H1 (cell line): ENCODE measurements around the gene SRP14.

Source experiments
- CHD2 ChIP-seq: IDR thresholded peaks from 2 replicates; pipeline ENCODE4 v1.6.1; 2012; ENCODE audit warnings: low read length, improper control_type of control experiment
- EGR1 ChIP-seq: IDR thresholded peaks from 2 replicates; pipeline ENCODE4 v1.6.1; 2011; ENCODE audit warnings: low read depth, low read length, borderline replicate concordance
- GABPA ChIP-seq: IDR thresholded peaks from 2 replicates; pipeline ENCODE4 v1.6.1; 2011; ENCODE audit warnings: mild to moderate bottlenecking, low read length, moderate library complexity, borderline replicate concordance; ENCODE audit not compliant: insufficient read depth
- HDAC6 ChIP-seq: IDR thresholded peaks from one replicate; pipeline ENCODE4 v1.7.1; 2012; ENCODE audit warnings: low read depth, mild to moderate bottlenecking, inconsistent platforms, low read length, moderate library complexity
- SP4 ChIP-seq: IDR thresholded peaks from 2 replicates; pipeline ENCODE4 v1.6.1; 2012; ENCODE audit warnings: low read length, inconsistent platforms
- SRF ChIP-seq: IDR thresholded peaks from 2 replicates; pipeline ENCODE4 v1.6.1; 2011; ENCODE audit warnings: mild to moderate bottlenecking, low read depth, low read length, moderate library complexity
- SUZ12 ChIP-seq: fragments of 200-600 bp; sonication (generic); IDR thresholded peaks from 2 replicates; pipeline ENCODE4 v1.6.1; 2012; ENCODE audit warnings: mild to moderate bottlenecking, inconsistent platforms, low read length, moderate library complexity, mixed read lengths
- TAF7 ChIP-seq: optimal IDR thresholded peaks from 2 replicates; pipeline ENCODE3; 2011; ENCODE audit warnings: low read depth, mild to moderate bottlenecking, inconsistent platforms, low read length, moderate library complexity, borderline replicate concordance
- TBP ChIP-seq: IDR thresholded peaks from 2 replicates; pipeline ENCODE4 v1.6.1; 2011; ENCODE audit warnings: low read depth, low read length, improper control_type of control experiment
- TCF12 ChIP-seq: IDR thresholded peaks from 2 replicates; pipeline ENCODE4 v1.6.1; 2011; ENCODE audit warnings: low read depth, mild to moderate bottlenecking, low read length
- YY1 ChIP-seq: IDR thresholded peaks from 2 replicates; pipeline ENCODE4 v1.6.1; 2011; ENCODE audit warnings: low read depth, mild to moderate bottlenecking, low read length
- TF ChIP-seq, protein P1 (sequence below), 3 experiments: IDR thresholded peaks; 1 replicate in 2 of 3; 2 replicates in 1 of 3; pipeline versions ENCODE4 v1.5.1 to v1.6.1; 2011; ENCODE audit warnings: low read length in 3 of 3, mild to moderate bottlenecking in 3 of 3, inconsistent platforms in 2 of 3, low read depth in 1 of 3, moderate library complexity in 1 of 3; ENCODE audit not compliant: insufficient read depth in 1 of 3; ENCODE audit errors: control extremely low read depth in 1 of 3
- TF ChIP-seq, protein P2 (sequence below): IDR thresholded peaks from 2 replicates; pipeline ENCODE4 v1.6.1; 2011; ENCODE audit warnings: low read depth, mild to moderate bottlenecking, low read length; ENCODE audit not compliant: insufficient read depth
- TF ChIP-seq, protein P3 (sequence below): IDR thresholded peaks from 2 replicates; pipeline ENCODE4 v1.6.1; 2011; ENCODE audit warnings: low read length, improper control_type of control experiment

DNA sequence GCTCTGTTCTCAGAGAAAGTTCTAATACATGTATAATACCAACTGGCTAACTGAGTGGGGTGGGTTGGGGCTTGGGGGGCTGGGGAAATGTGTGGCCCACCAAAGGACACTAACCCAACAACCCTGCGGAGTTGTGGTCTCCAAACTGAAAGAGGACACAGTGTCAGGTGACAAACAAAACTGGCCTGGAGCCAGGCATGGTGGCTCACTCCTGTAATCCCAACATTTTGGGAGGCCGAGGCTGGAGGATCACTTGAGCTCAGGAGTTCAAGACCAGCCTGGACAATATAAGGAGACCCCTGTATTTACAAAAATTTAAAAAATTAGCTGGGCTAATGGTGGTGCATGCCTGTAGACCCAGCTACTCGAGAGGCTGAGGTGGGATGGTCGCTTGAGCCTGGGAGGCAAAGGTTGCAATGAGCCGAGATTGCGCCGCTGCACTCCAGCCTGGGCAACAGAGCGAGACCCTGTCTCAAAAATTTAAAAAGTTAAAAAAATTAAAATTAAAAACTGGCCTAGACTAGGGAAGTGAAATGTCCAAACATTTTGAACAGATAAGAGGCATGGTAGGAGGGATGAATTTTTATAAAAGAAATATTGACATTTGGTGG lies 31.7 kb upstream of the SRP14 start:
- TF ChIP-seq CHD2 (no peak), TAF7 (no peak), SP4 (no peak), HDAC6 (no peak), TCF12 (no peak), GABPA (no peak), TBP (no peak), SUZ12 (no peak), SRF (no peak), EGR1 (no peak), YY1 (no peak)
- TF ChIP-seq, protein P1, sequence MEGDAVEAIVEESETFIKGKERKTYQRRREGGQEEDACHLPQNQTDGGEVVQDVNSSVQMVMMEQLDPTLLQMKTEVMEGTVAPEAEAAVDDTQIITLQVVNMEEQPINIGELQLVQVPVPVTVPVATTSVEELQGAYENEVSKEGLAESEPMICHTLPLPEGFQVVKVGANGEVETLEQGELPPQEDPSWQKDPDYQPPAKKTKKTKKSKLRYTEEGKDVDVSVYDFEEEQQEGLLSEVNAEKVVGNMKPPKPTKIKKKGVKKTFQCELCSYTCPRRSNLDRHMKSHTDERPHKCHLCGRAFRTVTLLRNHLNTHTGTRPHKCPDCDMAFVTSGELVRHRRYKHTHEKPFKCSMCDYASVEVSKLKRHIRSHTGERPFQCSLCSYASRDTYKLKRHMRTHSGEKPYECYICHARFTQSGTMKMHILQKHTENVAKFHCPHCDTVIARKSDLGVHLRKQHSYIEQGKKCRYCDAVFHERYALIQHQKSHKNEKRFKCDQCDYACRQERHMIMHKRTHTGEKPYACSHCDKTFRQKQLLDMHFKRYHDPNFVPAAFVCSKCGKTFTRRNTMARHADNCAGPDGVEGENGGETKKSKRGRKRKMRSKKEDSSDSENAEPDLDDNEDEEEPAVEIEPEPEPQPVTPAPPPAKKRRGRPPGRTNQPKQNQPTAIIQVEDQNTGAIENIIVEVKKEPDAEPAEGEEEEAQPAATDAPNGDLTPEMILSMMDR (IDR thresholded peaks at IDR 0.05; ENCODE audit: control extremely low read depth in 1 of 3, insufficient read depth in 1 of 3, low read depth in 1 of 3, low read length in 3 of 3) = no peak
- TF ChIP-seq, protein P2, sequence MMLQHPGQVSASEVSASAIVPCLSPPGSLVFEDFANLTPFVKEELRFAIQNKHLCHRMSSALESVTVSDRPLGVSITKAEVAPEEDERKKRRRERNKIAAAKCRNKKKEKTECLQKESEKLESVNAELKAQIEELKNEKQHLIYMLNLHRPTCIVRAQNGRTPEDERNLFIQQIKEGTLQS = no peak
- TF ChIP-seq, protein P3, sequence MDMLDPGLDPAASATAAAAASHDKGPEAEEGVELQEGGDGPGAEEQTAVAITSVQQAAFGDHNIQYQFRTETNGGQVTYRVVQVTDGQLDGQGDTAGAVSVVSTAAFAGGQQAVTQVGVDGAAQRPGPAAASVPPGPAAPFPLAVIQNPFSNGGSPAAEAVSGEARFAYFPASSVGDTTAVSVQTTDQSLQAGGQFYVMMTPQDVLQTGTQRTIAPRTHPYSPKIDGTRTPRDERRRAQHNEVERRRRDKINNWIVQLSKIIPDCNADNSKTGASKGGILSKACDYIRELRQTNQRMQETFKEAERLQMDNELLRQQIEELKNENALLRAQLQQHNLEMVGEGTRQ = no peak
